Fibroblast of gingiva (primary cell): ENCODE results near the gene DGLUCY.
"Not testable (repeated sequence)": the region's sequence is repeated elsewhere in the genome, so short reads cannot be mapped to it uniquely, and the experiment has no call there.

Experiments
- DNase-seq: peaks from one replicate; pipeline ENCODE4 v3.0.0-alpha.2; 2011; ENCODE audit warnings: low read depth

DGLUCY gene

GRCh38 chr14:91211017-91211416, 97.1 kb downstream of the DGLUCY start:
- no peak for DNase-seq

- DNase-seq: no peak
Measured at GRCh38 chr14:91214306-91214705, 100.4 kb downstream of the DGLUCY start.

- DNase-seq: no peak
Measured at GRCh38 chr14:91215381-91215780, 101.5 kb downstream of the DGLUCY start.

DNA sequence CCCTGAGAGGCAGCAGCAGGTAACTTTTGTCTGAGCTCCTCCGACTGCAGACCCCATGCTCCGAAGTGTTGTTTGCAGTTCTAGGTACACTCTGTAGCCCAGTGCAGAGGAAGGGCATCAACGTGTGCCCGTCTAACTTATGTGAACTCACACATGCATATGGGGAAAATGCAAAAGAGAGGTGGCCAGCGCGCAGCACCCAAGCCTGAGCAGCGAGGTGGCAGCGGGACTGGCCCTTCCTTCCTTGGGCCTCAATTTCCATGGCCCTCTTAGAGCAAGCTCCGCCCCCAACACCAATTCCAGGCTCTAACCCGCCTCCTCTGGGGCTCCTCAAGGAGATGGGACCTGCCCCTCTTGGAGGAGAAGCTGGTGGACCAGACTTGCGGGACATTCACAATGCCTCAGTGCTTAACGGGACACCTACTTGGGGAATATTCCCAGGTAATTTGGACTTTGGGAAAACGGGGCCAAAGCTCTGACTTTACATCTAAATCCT, 102.9 kb downstream of the DGLUCY start:
- no peak for DNase-seq

DNA sequence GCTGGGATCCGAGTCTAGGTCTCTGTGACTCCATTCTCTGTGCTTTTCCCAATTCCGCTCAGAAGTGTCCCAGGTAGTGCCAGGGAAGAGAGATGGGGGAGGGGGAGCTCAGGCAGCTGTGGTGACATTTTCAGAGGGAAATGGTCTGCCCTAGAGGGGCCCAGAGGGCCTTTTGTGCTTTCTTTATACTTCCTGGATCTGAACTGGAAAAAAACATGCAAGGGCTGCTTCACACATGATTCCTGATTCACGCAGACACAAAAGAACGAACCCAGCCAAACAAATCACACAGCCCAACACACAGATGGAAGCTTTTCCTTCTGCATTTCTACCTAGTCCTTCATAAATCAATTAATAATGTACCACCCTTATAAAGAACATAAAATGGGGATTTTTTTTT, 104.1 kb downstream of the DGLUCY start:
- no peak for DNase-seq

GRCh38 chr14:91219517-91220389, 105.9 kb downstream of the DGLUCY start:
- DNase-seq: no peak

GRCh38 chr14:91220581-91221000, 106.7 kb downstream of the DGLUCY start:
- DNase-seq: no peak

- DNase-seq: no peak
Measured at GRCh38 chr14:91221270-91221669, 107.4 kb downstream of the DGLUCY start.

GRCh38 chr14:91223028-91223783, 109.3 kb downstream of the DGLUCY start:
- no peak for DNase-seq

GRCh38 chr14:91225025-91225424, 111.2 kb downstream of the DGLUCY start:
- no peak for DNase-seq

DNA sequence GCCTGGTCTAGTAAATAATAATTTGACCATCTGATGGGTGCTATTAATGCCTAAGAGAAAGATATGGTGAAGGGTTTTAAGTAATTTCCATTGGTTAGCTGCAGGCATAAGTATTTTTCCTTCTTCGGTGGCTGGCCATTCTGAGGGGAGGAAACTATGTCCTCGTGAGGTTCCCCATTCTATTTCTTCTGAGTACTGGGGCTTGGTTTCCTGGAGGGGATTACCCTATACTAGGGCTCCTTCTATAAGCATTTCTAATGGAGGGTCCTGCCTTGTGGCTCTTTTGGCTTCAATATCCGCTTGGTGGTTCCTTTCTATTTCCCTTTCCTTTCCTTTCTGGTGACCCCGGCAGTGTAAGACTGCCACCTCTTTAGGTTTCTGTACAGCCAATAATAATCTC, 112.5 kb downstream of the DGLUCY start:
- not testable (repeated sequence) for DNase-seq

GRCh38 chr14:91227183-91227628, 113.3 kb downstream of the DGLUCY start:
- DNase-seq: no peak

GRCh38 chr14:91228112-91229004, 114.5 kb downstream of the DGLUCY start:
- peak; percentile 31 for DNase-seq

DNA sequence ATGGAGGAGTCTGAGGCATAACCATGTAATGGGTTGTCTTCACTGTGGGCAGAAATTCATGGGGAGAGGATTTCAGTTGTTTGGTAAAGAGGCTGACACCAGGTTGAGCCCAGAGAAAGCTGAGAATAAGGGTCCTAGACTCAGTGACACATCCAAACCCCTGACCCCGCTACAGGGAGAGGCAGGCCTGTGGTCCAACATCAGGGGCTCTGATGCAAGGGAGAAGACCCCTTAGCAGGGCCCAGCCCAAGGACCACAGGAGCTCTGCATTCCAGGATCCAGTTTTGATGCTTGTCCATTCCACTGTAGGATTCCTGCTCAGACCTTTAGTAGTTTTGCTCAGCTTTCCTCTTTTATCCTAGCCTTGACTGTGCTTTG, 115.1 kb downstream of the DGLUCY start:
- DNase-seq: no peak

DNA sequence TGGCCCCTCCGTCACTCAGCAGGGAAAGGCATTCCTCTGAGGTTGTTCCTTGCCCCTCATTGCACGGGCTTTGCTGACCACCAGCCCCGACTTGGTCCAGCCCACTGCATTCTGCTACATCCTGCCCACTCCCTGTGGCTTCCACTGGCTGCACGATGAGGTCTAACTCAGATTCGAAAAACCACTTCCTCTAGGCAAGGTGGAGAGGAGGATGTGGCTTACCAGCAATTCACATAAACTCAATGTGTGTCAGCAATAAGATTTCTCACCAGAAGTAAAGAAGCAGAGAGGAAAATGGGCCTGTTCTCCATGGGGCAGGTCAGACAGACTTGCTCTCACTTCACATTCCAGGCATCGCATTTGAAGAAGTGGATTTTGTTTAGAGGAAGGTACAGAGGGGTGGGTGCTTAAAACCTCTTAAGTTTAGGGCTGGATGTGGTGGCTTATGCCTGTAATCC, 115.9 kb downstream of the DGLUCY start:
- no peak for DNase-seq

- peak; percentile 24 for DNase-seq
Measured at GRCh38 chr14:91230397-91231035, 116.6 kb downstream of the DGLUCY start.

- no peak for DNase-seq
Measured at GRCh38 chr14:91231446-91231845, 117.6 kb downstream of the DGLUCY start.

DNA sequence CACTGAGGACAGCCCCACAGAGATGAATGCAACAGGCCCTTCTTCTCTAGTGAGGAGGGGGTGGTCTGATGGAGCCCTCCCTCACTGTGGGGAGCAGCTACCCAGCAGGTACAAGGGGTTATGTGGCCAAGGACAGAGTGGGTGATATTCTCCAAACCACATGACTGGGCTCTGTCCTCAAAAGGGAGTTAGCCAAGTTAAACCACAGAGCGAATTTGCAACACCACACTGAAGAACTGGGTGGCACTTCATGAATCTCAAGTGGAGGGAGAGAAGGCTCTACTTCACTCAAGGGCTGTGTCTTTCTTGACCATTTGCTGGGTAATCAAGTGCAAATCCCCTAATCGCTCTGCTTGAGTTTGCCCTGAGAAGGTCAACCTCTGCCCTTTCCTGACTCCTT, 118.2 kb downstream of the DGLUCY start:
- no peak for DNase-seq

GRCh38 chr14:91232603-91233002, 118.7 kb downstream of the DGLUCY start:
- DNase-seq: no peak

GRCh38 chr14:91233936-91234790, 120.3 kb downstream of the DGLUCY start:
- DNase-seq: no peak

GRCh38 chr14:91234791-91235114, 120.9 kb downstream of the DGLUCY start:
- DNase-seq: no peak
